ENCODE data around the gene FKBP14.

DNA sequence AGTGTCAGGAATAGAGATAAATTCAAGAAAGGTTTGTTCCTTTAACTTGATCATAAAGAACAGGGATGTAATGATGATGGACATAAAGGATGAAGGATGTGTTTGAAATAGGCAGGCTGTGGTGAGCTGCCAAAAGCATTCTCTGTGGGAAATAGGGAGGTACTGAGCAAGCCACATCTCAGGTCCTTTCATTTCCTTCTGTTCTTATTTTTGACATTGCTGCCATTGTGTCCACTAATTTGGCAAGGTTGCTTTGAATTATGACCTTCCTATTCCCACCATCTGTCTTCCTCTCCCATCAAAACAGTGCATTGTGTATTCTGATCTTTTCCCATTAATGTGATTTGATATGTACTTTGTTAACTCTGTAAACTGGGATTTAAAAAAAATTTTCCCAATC is 46.4 kb downstream of the FKBP14 start:
- TF ChIP-seq CSDC2 (CRISPR knock-in tag; IDR thresholded peaks at IDR 0.05) (no peak), ZFP3 (CRISPR knock-in tag; IDR thresholded peaks at IDR 0.05) (no peak)
- TF ChIP-seq, protein P1, sequence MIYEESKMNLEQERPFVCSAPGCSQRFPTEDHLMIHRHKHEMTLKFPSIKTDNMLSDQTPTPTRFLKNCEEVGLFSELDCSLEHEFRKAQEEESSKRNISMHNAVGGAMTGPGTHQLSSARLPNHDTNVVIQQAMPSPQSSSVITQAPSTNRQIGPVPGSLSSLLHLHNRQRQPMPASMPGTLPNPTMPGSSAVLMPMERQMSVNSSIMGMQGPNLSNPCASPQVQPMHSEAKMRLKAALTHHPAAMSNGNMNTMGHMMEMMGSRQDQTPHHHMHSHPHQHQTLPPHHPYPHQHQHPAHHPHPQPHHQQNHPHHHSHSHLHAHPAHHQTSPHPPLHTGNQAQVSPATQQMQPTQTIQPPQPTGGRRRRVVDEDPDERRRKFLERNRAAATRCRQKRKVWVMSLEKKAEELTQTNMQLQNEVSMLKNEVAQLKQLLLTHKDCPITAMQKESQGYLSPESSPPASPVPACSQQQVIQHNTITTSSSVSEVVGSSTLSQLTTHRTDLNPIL (CRISPR knock-in tag; IDR thresholded peaks at IDR 0.05; ENCODE audit: low read depth) = no peak
- TF ChIP-seq, protein P2, sequence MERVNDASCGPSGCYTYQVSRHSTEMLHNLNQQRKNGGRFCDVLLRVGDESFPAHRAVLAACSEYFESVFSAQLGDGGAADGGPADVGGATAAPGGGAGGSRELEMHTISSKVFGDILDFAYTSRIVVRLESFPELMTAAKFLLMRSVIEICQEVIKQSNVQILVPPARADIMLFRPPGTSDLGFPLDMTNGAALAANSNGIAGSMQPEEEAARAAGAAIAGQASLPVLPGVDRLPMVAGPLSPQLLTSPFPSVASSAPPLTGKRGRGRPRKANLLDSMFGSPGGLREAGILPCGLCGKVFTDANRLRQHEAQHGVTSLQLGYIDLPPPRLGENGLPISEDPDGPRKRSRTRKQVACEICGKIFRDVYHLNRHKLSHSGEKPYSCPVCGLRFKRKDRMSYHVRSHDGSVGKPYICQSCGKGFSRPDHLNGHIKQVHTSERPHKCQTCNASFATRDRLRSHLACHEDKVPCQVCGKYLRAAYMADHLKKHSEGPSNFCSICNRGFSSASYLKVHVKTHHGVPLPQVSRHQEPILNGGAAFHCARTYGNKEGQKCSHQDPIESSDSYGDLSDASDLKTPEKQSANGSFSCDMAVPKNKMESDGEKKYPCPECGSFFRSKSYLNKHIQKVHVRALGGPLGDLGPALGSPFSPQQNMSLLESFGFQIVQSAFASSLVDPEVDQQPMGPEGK (CRISPR knock-in tag; IDR thresholded peaks at IDR 0.05; ENCODE audit: borderline replicate concordance) = no peak

All from SK-N-SH treated with all-trans-retinoic acid at 6 μM for 48 hours (cell line).